WTC11 (cell line): ENCODE data around the gene TSPAN2.

Experiments
- CTCF ChIP-seq: fragments of 200-600 bp; IDR thresholded peaks from 2 replicates; pipeline ENCODE4 v1.8.0; 2022; ENCODE audit warnings: antibody characterized with exemption
- MLX ChIP-seq: sonication (generic); formaldehyde crosslinking; IDR thresholded peaks from 2 replicates; pipeline ENCODE4 v1.8.1; 2023; ENCODE audit warnings: mild to moderate bottlenecking, missing genetic modification reagents, moderate library complexity
- ZSCAN18 ChIP-seq: fragments of 250-450 bp; sonication (Bioruptor Pico); IDR thresholded peaks from 2 replicates; pipeline ENCODE4 v2.1.2; 2022; ENCODE audit warnings: mild to moderate bottlenecking, moderate library complexity

GRCh38 chr1:115121793-115122192 is 32.5 kb upstream of the TSPAN2 start:
- TF ChIP-seq CTCF (no peak), MLX (CRISPR knock-in tag) (no peak), ZSCAN18 (CRISPR knock-in tag) (no peak)
